Measurements from ENCODE around the gene SYTL3. TPM values are rescaled to one million over a fixed set of nuclear protein-coding genes. Genes with fewer than 3 reads are reported as not detected.

The SYTL3 gene
- total RNA-seq, 2 donors from 2014 or later, result 4.2 to 5.6 TPM

- Histone ChIP-seq H3K36me3 (peaks cover 22% of the 10 kb centered on the region), H3K9me3 (no peaks in the 10 kb centered on the region), H3K27ac (peak overlapping the region in 1 of 2 donors; percentile 34), H3K27me3 (no peaks in the 10 kb centered on the region), H3K4me3 (no peak overlapping the region), H3K4me1 (peaks cover 0 to 56% of the 10 kb centered on the region in 2 donors)
- DNase-seq (ENCODE audit: low spot score), result no peak
- TF ChIP-seq, protein P1, sequence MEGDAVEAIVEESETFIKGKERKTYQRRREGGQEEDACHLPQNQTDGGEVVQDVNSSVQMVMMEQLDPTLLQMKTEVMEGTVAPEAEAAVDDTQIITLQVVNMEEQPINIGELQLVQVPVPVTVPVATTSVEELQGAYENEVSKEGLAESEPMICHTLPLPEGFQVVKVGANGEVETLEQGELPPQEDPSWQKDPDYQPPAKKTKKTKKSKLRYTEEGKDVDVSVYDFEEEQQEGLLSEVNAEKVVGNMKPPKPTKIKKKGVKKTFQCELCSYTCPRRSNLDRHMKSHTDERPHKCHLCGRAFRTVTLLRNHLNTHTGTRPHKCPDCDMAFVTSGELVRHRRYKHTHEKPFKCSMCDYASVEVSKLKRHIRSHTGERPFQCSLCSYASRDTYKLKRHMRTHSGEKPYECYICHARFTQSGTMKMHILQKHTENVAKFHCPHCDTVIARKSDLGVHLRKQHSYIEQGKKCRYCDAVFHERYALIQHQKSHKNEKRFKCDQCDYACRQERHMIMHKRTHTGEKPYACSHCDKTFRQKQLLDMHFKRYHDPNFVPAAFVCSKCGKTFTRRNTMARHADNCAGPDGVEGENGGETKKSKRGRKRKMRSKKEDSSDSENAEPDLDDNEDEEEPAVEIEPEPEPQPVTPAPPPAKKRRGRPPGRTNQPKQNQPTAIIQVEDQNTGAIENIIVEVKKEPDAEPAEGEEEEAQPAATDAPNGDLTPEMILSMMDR (IDR thresholded peaks at IDR 0.05), result no peak
Measured at GRCh38 chr6:158639056-158639455, 10.8 kb upstream of the SYTL3 start.

- Histone ChIP-seq H3K9me3 (no peaks in the 10 kb centered on the region), H3K4me1 (peaks cover 0 to 61% of the 10 kb centered on the region in 2 donors), H3K27ac (peak overlapping the region; percentile 9 to 38), H3K27me3 (no peaks in the 10 kb centered on the region), H3K4me3 (no peak overlapping the region), H3K36me3 (peaks cover 17% of the 10 kb centered on the region)
- TF ChIP-seq, protein P1 (IDR thresholded peaks at IDR 0.05), result no peak
- no peak for DNase-seq (ENCODE audit: low spot score)
Measured at GRCh38 chr6:158640519-158640918, 9.3 kb upstream of the SYTL3 start.

DNA sequence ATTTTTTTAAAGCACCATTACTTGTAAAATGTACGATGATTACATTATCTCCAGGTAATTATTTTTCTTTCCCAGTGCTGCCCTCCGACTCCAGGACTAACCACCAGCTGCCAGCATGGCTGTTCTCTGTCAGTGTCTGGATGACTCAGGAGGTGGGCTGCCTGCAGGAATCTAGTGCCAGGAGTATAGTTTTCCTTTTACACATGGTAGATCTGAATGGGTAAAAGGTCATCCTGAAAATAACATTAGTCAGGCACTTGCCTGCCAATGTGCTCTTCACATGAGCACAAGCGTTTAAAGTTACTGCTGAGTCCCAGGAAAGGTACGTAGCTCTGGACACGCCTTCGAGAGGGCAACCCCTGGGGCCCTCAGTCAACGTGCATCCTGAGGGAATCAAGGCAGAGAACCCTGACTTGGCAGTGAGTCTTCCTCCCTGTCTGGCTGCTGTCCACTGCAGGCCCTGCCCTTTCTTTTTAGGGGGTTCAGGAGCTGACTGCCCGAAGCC, 7.7 kb upstream of the SYTL3 start:
- Histone ChIP-seq H3K4me1 (peaks cover 0 to 63% of the 10 kb centered on the region in 2 donors), H3K36me3 (peaks cover 7% of the 10 kb centered on the region), H3K4me3 (no peak overlapping the region), H3K27ac (peak overlapping the region; percentile 98 to 100), H3K27me3 (no peaks in the 10 kb centered on the region), H3K9me3 (no peaks in the 10 kb centered on the region)
- TF ChIP-seq, protein P1 (IDR thresholded peaks at IDR 0.05), result no peak
- DNase-seq (ENCODE audit: low spot score), result peak; percentile 63

DNA sequence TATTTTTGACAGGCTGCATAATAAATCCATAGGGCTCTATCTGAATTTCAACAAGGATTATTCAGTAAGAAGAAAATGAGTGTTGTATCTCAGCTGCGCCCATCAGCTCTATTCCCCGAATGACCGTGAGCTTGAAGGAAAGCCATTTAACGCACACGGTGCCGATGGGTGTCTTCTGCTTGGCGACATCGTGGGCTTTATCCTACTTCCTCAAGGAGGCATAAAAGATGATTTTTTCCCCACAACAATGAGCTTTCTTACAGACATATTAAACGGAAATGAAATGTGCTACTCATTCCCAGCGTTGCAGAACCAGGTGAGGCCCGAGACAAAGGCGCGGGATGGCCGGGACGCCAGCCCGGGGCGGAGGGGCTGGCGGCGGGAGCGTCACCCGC, 6.0 kb upstream of the SYTL3 start:
- Histone ChIP-seq H3K27ac (peak overlapping the region; percentile 98 to 100), H3K27me3 (no peaks in the 10 kb centered on the region), H3K9me3 (no peaks in the 10 kb centered on the region), H3K36me3 (no peaks in the 10 kb centered on the region), H3K4me3 (peak overlapping the region; percentile 71 to 99), H3K4me1 (peaks cover 0 to 64% of the 10 kb centered on the region in 2 donors)
- TF ChIP-seq, protein P1 (IDR thresholded peaks at IDR 0.05), result no peak
- no peak for DNase-seq (ENCODE audit: low spot score)

DNA sequence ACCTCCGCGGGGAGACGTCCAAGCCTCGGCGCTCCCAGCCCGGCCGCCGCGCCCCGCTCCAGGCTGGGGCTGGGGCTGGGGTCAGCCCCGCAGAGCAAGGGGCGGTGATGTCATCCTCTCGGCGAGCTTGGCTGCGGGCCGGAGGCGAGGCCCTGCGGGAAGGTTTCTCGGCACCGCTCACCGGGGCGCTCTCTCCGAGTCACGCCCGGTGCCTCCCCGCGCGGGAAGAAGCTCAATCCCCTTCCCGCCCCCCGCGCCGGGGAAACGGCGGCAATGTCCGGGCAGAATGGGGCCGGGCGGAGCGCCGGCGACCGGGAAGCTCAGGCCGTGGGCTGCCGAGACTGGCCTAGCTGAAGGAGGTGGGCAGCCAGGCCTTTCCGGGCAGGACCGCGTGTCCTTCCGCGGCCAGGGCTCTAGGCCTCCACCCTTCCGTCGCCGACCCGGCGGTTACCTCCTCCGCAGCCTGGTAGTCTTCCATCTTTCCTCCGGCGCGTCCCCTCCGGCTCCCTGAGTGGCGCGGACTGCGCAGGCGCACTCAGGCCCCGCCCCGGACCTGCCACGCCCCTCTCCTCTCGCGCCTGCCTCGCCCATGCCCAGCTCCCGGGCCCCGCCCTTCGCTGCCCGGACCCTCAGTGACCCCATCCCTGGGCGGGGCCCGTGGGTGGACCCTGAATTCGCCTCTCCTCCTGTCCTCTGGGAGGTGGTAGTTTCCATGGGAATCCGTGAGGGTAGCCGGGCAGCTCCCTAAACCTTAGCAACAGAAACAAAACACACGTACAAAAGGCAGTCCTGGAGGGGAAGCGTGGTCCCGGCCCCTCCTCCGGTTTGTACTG, 5.4 kb upstream of the SYTL3 start, which contains the start of gene DYNLT1:
TSS of gene DYNLT1 (minus strand) at position 513 of the 833 bp plus-strand sequence. CDS start at position 478, 35 bp downstream.
- Histone ChIP-seq H3K36me3 (no peaks in the 10 kb centered on the region), H3K4me3 (peak within 1 kb of the TSS; percentile 71 to 99), H3K9me3 (no peaks in the 10 kb centered on the region), H3K4me1 (peaks cover 0 to 65% of the 10 kb centered on the region in 2 donors), H3K27me3 (no peaks in the 10 kb centered on the region), H3K27ac (peak within 1 kb of the TSS; percentile 98 to 100)
- TF ChIP-seq, protein P1 (IDR thresholded peaks at IDR 0.05), result no peak
- peak; percentile 94 for DNase-seq (ENCODE audit: low spot score)
